ENCODE results near the gene CCDC158.

DNA sequence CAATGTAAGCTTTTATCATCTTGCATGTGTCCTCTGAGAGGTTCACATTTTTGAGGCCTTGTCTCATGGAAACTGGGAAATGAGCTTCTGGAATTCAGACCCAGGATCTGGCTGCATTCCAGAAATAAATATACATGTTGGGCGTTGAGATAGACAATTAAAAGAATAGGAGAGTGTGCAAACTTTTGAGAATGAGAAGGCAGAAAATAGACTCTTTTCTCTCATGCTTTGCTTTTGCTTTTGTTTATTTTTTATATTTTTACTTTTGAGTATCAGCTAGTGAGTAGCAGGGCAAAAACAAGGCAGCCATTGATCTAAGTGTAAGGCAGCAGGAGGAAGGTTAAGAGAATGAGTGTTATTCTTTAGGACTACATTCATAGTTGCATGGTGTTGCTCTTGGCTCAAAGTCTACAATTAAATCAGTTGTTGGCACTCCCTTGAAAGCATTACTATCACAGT, 26.5 kb upstream of the CCDC158 start:
- TF ChIP-seq EP300 (IDR thresholded peaks at IDR 0.05) (no peak), POLR2A (IDR thresholded peaks at IDR 0.05; ENCODE audit: low read length) (no peak), RAD21 (conservative IDR thresholded peaks at IDR 0.05 in 1 of 2, IDR thresholded peaks at IDR 0.05 in 1 of 2) (no peak), HDAC2 (IDR thresholded peaks at IDR 0.05) (no peak), GATA3 (IDR thresholded peaks at IDR 0.05; ENCODE audit: borderline replicate concordance) (no peak)
- TF ChIP-seq, protein P1, sequence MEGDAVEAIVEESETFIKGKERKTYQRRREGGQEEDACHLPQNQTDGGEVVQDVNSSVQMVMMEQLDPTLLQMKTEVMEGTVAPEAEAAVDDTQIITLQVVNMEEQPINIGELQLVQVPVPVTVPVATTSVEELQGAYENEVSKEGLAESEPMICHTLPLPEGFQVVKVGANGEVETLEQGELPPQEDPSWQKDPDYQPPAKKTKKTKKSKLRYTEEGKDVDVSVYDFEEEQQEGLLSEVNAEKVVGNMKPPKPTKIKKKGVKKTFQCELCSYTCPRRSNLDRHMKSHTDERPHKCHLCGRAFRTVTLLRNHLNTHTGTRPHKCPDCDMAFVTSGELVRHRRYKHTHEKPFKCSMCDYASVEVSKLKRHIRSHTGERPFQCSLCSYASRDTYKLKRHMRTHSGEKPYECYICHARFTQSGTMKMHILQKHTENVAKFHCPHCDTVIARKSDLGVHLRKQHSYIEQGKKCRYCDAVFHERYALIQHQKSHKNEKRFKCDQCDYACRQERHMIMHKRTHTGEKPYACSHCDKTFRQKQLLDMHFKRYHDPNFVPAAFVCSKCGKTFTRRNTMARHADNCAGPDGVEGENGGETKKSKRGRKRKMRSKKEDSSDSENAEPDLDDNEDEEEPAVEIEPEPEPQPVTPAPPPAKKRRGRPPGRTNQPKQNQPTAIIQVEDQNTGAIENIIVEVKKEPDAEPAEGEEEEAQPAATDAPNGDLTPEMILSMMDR (IDR thresholded peaks at IDR 0.05), result no peak
- TF ChIP-seq, protein P2, sequence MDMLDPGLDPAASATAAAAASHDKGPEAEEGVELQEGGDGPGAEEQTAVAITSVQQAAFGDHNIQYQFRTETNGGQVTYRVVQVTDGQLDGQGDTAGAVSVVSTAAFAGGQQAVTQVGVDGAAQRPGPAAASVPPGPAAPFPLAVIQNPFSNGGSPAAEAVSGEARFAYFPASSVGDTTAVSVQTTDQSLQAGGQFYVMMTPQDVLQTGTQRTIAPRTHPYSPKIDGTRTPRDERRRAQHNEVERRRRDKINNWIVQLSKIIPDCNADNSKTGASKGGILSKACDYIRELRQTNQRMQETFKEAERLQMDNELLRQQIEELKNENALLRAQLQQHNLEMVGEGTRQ (IDR thresholded peaks at IDR 0.05), result no peak
- TF ChIP-seq, protein P3, sequence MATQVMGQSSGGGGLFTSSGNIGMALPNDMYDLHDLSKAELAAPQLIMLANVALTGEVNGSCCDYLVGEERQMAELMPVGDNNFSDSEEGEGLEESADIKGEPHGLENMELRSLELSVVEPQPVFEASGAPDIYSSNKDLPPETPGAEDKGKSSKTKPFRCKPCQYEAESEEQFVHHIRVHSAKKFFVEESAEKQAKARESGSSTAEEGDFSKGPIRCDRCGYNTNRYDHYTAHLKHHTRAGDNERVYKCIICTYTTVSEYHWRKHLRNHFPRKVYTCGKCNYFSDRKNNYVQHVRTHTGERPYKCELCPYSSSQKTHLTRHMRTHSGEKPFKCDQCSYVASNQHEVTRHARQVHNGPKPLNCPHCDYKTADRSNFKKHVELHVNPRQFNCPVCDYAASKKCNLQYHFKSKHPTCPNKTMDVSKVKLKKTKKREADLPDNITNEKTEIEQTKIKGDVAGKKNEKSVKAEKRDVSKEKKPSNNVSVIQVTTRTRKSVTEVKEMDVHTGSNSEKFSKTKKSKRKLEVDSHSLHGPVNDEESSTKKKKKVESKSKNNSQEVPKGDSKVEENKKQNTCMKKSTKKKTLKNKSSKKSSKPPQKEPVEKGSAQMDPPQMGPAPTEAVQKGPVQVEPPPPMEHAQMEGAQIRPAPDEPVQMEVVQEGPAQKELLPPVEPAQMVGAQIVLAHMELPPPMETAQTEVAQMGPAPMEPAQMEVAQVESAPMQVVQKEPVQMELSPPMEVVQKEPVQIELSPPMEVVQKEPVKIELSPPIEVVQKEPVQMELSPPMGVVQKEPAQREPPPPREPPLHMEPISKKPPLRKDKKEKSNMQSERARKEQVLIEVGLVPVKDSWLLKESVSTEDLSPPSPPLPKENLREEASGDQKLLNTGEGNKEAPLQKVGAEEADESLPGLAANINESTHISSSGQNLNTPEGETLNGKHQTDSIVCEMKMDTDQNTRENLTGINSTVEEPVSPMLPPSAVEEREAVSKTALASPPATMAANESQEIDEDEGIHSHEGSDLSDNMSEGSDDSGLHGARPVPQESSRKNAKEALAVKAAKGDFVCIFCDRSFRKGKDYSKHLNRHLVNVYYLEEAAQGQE (IDR thresholded peaks at IDR 0.05), result no peak
- TF ChIP-seq, protein P4, sequence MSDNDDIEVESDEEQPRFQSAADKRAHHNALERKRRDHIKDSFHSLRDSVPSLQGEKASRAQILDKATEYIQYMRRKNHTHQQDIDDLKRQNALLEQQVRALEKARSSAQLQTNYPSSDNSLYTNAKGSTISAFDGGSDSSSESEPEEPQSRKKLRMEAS (IDR thresholded peaks at IDR 0.05), result no peak

All from A549 (cell line).